BLaER1 treated with 17β-estradiol and CSF1 and Interleukin-3, amounts not matched to agents 10 nM and 100 nM (cell line): ENCODE results near the gene CCL20.
A peak's percentile ranks its signal among the peaks of the same experiment; 100 is the strongest.

Experiments used
- H3K27ac ChIP-seq, 11 experiments: shearing (Covaris generic); formaldehyde crosslinking; 2 replicates each; pipeline ENCODE4 v1.8.1; 2022
- H3K27me3 ChIP-seq, 11 experiments: shearing (Covaris generic); formaldehyde crosslinking; 2 replicates each; pipeline ENCODE4 v1.8.1; 2022
- H3K36me3 ChIP-seq, 11 experiments: shearing (Covaris generic); formaldehyde crosslinking; 2 replicates each; pipeline ENCODE4 v1.8.1; 2022
- H3K4me1 ChIP-seq, 10 experiments: shearing (Covaris generic); formaldehyde crosslinking; 2 replicates each; pipeline ENCODE4 v1.8.1; 2022
- H3K4me2 ChIP-seq, 11 experiments: shearing (Covaris generic); formaldehyde crosslinking; 2 replicates each; pipeline ENCODE4 v1.8.1; 2022
- H3K4me3 ChIP-seq, 10 experiments: shearing (Covaris generic); formaldehyde crosslinking; 2 replicates each; pipeline ENCODE4 v1.8.1; 2022
- H3K9ac ChIP-seq, 11 experiments: shearing (Covaris generic); formaldehyde crosslinking; 2 replicates each; pipeline ENCODE4 v1.8.1; 2022
- H3K9me3 ChIP-seq, 11 experiments: shearing (Covaris generic); formaldehyde crosslinking; replicated peaks in 1 of 11; 2 replicates each; pipeline ENCODE4 v1.8.1; 2022
- H4K20me1 ChIP-seq, 11 experiments: shearing (Covaris generic); formaldehyde crosslinking; 2 replicates each; pipeline ENCODE4 v1.8.1; 2022
- Cebpa-rat ChIP-seq, 11 experiments: shearing (Covaris generic); IDR thresholded peaks; 2 replicates each; pipeline ENCODE4 v1.8.1; 2022

CCL20 gene, protein sequence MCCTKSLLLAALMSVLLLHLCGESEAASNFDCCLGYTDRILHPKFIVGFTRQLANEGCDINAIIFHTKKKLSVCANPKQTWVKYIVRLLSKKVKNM

GRCh38 chr2:227813562-227814353 lies at the start of gene CCL20:
TSS of gene CCL20 (plus strand) at chr2:227813842. CDS start at chr2:227813912, 70 bp downstream.
- Histone ChIP-seq H3K27me3 (no peaks in the 10 kb centered on the region), H3K36me3 (no peaks in the 10 kb centered on the region), H3K4me3 (no peak within 1 kb of the TSS), H3K4me2 (peak within 1 kb of the TSS in 3 of 11 experiments; percentile 10 to 35 (median 21); a peak in 4 of 22 replicates), H4K20me1 (no peaks in the 10 kb centered on the region), H3K9ac (no peak within 1 kb of the TSS), H3K9me3 (no peaks in the 10 kb centered on the region), H3K27ac (no peak within 1 kb of the TSS), H3K4me1 (peaks cover 0 to 34% (median 19%) of the 10 kb centered on the region in 10 experiments; a peak in 17 of 20 replicates)
- TF ChIP-seq Cebpa-rat (IDR thresholded peaks at IDR 0.05), result no peak

DNA sequence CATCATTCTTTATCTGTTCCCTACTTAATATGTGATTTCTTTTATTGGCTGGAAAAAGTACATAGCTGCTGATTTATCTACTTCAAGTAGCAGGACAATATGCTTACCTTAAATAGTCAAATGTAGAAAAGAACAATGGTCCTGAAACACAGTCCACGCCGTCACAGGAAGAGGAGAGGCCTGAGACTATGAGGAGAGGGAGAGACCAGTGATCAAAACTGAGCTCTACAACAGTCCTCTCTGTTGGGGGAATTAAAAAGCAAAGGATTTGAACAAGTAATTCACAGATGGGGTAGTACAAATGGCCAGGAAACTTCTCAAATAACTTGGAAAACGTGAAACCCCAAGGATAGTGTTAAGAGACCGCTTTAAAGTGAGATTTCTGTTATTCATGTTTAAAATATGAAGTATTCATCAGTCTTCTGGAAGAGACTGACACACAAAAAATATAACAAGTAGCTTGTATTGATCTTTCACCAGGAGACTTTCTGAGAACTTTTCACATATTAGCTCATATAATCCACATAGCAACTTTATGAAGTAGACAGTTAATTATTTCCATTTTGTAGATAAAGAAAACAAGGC lies 47.8 kb upstream of the CCL20 start:
- Histone ChIP-seq H3K4me2 (no peak overlapping the region), H3K9me3 (no peaks in the 10 kb centered on the region)

DNA sequence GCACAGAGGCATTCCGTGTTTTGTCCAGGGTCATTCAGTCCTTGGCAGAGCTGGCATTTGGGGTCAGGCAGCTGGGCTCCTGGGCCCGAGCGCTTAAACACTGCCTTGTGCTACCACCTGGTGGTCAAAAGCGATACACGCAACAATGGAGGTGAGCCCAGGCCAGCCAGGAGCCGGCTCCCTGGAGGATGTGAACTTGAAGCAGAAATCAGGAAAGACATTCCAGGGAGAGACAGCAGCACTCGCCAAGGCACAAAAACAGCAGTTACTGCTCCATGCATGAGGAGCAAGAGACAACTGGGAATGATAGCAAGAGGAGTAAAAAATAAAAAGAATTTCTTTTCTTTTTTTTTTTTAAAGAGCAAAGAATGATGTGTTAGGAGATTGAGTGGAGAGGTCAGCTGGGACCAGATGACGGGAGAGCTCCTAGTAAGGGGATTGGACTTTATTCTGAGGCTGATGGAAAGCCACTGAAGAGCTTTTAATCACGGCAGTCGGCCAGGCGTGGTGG lies 47.2 kb upstream of the CCL20 start:
- no peak for TF ChIP-seq Cebpa-rat (IDR thresholded peaks at IDR 0.05)
- Histone ChIP-seq H3K4me2 (no peak overlapping the region), H4K20me1 (no peaks in the 10 kb centered on the region), H3K9ac (no peak overlapping the region), H3K27me3 (no peaks in the 10 kb centered on the region), H3K36me3 (no peaks in the 10 kb centered on the region), H3K27ac (no peak overlapping the region), H3K9me3 (no peaks in the 10 kb centered on the region), H3K4me1 (0 out of 20 replicates have a peak, but pooled peaks cover 0 to 3% (median 0%) of the 10 kb centered on the region in 10 experiments), H3K4me3 (no peak overlapping the region)

More for the DNA sequence above, 47.8 kb upstream of the CCL20 start:
- Histone ChIP-seq H3K4me3 (no peak overlapping the region), H3K27ac (no peak overlapping the region), H4K20me1 (no peaks in the 10 kb centered on the region), H3K27me3 (no peaks in the 10 kb centered on the region), H3K9ac (no peak overlapping the region), H3K36me3 (no peaks in the 10 kb centered on the region), H3K4me1 (0 out of 20 replicates have a peak, but pooled peaks cover 0 to 3% (median 0%) of the 10 kb centered on the region in 10 experiments)
- TF ChIP-seq Cebpa-rat (IDR thresholded peaks at IDR 0.05), result no peak

DNA sequence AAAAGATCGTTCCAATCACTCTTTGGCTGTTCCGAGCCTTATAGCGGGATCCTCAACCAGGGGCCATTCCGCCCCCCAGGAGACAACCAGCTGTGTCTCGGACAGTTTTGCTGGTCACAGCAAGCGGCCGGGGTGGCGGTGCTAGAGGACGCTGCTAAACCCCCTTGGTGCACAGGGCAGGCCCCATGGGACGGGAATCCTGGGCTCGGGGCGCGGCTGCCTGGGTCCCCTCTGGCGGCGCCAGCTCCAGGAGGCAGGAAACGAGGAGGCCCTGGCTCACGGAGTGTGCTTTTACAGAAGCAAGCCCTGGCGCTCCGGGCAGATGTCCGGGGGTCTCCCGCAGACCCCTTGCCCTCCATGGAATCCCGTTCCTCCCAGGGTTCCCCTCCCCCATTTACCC lies 45.8 kb upstream of the CCL20 start:
- Histone ChIP-seq H3K4me1 (0 out of 20 replicates have a peak, but pooled peaks cover 0 to 3% (median 0%) of the 10 kb centered on the region in 10 experiments), H3K9ac (no peak overlapping the region), H4K20me1 (no peaks in the 10 kb centered on the region), H3K27me3 (no peaks in the 10 kb centered on the region), H3K27ac (no peak overlapping the region), H3K4me2 (no peak overlapping the region), H3K36me3 (no peaks in the 10 kb centered on the region), H3K9me3 (no peaks in the 10 kb centered on the region), H3K4me3 (no peak overlapping the region)
- no peak for TF ChIP-seq Cebpa-rat (IDR thresholded peaks at IDR 0.05)

GRCh38 chr2:227772197-227772661 lies 41.4 kb upstream of the CCL20 start:
- no peak for TF ChIP-seq Cebpa-rat (IDR thresholded peaks at IDR 0.05)
- Histone ChIP-seq H3K4me2 (no peak overlapping the region), H3K4me3 (no peak overlapping the region)

GRCh38 chr2:227772932-227773331 lies 40.7 kb upstream of the CCL20 start:
- H3K27me3 ChIP-seq, result no peaks in the 10 kb centered on the region
- TF ChIP-seq Cebpa-rat (IDR thresholded peaks at IDR 0.05), result no peak
- H4K20me1 ChIP-seq, result no peaks in the 10 kb centered on the region
- no peak overlapping the region for H3K9ac ChIP-seq
- no peak overlapping the region for H3K4me2 ChIP-seq
- H3K4me1 ChIP-seq, result 0 out of 20 replicates have a peak, but pooled peaks cover 0 to 3% (median 0%) of the 10 kb centered on the region in 10 experiments
- peaks cover 0 to 3% (median 0%) of the 10 kb centered on the region in 11 experiments; a peak in 1 of 22 replicates for H3K9me3 ChIP-seq
- H3K27ac ChIP-seq, result no peak overlapping the region
- H3K4me3 ChIP-seq, result no peak overlapping the region
- no peaks in the 10 kb centered on the region for H3K36me3 ChIP-seq

More at GRCh38 chr2:227772197-227772661, 41.4 kb upstream of the CCL20 start:
- 0 out of 20 replicates have a peak, but pooled peaks cover 0 to 3% (median 0%) of the 10 kb centered on the region in 10 experiments for H3K4me1 ChIP-seq
- no peaks in the 10 kb centered on the region for H3K9me3 ChIP-seq
- no peaks in the 10 kb centered on the region for H3K36me3 ChIP-seq
- no peak overlapping the region for H3K9ac ChIP-seq
- no peaks in the 10 kb centered on the region for H4K20me1 ChIP-seq
- H3K27ac ChIP-seq, result no peak overlapping the region
- H3K27me3 ChIP-seq, result no peaks in the 10 kb centered on the region

GRCh38 chr2:227774011-227774624 lies 39.5 kb upstream of the CCL20 start:
- Histone ChIP-seq H3K9me3 (peaks cover 0 to 6% (median 0%) of the 10 kb centered on the region in 11 experiments; a peak in 1 of 22 replicates), H3K27me3 (no peaks in the 10 kb centered on the region), H3K27ac (no peak overlapping the region), H4K20me1 (no peaks in the 10 kb centered on the region), H3K9ac (no peak overlapping the region), H3K4me1 (0 out of 20 replicates have a peak, but pooled peaks cover 0 to 3% (median 0%) of the 10 kb centered on the region in 10 experiments), H3K4me2 (no peak overlapping the region), H3K36me3 (no peaks in the 10 kb centered on the region), H3K4me3 (no peak overlapping the region)
- no peak for TF ChIP-seq Cebpa-rat (IDR thresholded peaks at IDR 0.05)

GRCh38 chr2:227774895-227775842 lies 38.5 kb upstream of the CCL20 start:
- Histone ChIP-seq H3K4me2 (no peak overlapping the region), H3K9me3 (peaks cover 0 to 6% (median 0%) of the 10 kb centered on the region in 11 experiments; a peak in 1 of 22 replicates), H3K9ac (no peak overlapping the region)

More at GRCh38 chr2:227774895-227775842, 38.5 kb upstream of the CCL20 start:
- no peak for TF ChIP-seq Cebpa-rat (IDR thresholded peaks at IDR 0.05)
- Histone ChIP-seq H3K36me3 (no peaks in the 10 kb centered on the region), H3K27me3 (no peaks in the 10 kb centered on the region), H3K27ac (no peak overlapping the region), H4K20me1 (no peaks in the 10 kb centered on the region), H3K4me3 (no peak overlapping the region), H3K4me1 (no peaks in the 10 kb centered on the region)
